Thoracic aorta (tissue), 2 donors: ENCODE measurements around the gene EP400. TPM values are rescaled to one million over a fixed set of nuclear protein-coding genes. Genes with fewer than 3 reads are reported as not detected.

Experiments used
- ATAC-seq: fragments of 150-250 bp; one replicate; pipeline ENCODE4 v1.8.0; 2017; ENCODE audit warnings: low read depth; ENCODE audit not compliant: insufficient number of reproducible peaks, low FRiP score
- DNase-seq: peaks from one replicate; pipeline ENCODE4 v3.0.0-alpha.2; 2020; ENCODE audit warnings: low spot score
- H3K27ac ChIP-seq, 2 donors: fragments of 200-600 bp; sonication (generic); 1 replicate in 1 of 2; 2 replicates in 1 of 2; pipeline ENCODE4 v1.5.1; 2016; ENCODE audit warnings: mild to moderate bottlenecking in 2 of 2, moderate library complexity in 2 of 2
- H3K27me3 ChIP-seq: fragments of 200-600 bp; sonication (generic); replicated peaks from 2 replicates; pipeline ENCODE4 v1.6.0; 2016; ENCODE audit warnings: mild to moderate bottlenecking; ENCODE audit not compliant: insufficient read depth
- H3K36me3 ChIP-seq: fragments of 200-600 bp; sonication (generic); one replicate; pipeline ENCODE4 v1.5.1; 2016
- H3K4me1 ChIP-seq, 2 donors: fragments of 200-600 bp; sonication (generic); 1 replicate in 1 of 2; 2 replicates in 1 of 2; pipeline versions ENCODE4 v1.5.1 to v1.6.0; 2016; ENCODE audit warnings: low read depth in 2 of 2, mild to moderate bottlenecking in 1 of 2; ENCODE audit not compliant: control insufficient read depth in 1 of 2
- H3K4me3 ChIP-seq: fragments of 200-600 bp; sonication (generic); 2 replicates; pipeline ENCODE4 v1.5.1; 2016; ENCODE audit warnings: mild to moderate bottlenecking
- H3K9me3 ChIP-seq: fragments of 200-600 bp; sonication (generic); 2 replicates; pipeline ENCODE4 v1.5.1; 2016
- total RNA-seq, 2 donors: library from RNA; depleted of rRNA; stranded (reverse); fragments of >200 nt; gene quantifications; one replicate each; pipeline versions ENCODE4 v1.1.0 to v1.2.3, GENCODE V29; 2016
- TF ChIP-seq, protein P1 (sequence below): fragments of 200-600 bp; sonication (generic); IDR thresholded peaks from one replicate; pipeline ENCODE4 v1.5.1; 2019; ENCODE audit warnings: antibody characterized with exemption

EP400 gene
- total RNA-seq, 2 donors from 2014 or later, result 20.2 to 47.3 TPM

DNA sequence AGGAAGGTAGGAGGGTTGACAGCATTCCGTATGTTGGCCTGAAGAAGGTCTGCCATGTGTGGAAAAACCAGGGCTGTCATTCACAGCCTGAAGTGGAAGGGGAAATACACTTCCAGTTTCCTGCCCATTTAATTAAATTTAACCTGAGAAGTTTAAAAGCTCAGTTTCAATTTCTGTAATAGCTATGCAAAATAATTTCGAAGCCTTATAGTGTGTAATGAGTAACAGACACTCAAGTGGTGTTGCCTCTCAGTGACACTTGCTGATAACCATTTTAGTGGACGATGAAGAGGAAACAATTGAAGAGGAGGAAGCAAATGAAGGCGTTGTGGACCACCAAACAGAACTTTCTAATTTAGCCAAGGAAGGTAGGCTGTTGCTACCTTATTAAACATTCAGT is 44.8 kb downstream of the EP400 start:
- Histone ChIP-seq H3K27me3 (no peaks in the 10 kb centered on the region), H3K9me3 (no peaks in the 10 kb centered on the region), H3K4me1 (no peaks in the 10 kb centered on the region), H3K36me3 (peaks cover 48% of the 10 kb centered on the region), H3K4me3 (no peak overlapping the region), H3K27ac (no peak overlapping the region)
- TF ChIP-seq, protein P1, sequence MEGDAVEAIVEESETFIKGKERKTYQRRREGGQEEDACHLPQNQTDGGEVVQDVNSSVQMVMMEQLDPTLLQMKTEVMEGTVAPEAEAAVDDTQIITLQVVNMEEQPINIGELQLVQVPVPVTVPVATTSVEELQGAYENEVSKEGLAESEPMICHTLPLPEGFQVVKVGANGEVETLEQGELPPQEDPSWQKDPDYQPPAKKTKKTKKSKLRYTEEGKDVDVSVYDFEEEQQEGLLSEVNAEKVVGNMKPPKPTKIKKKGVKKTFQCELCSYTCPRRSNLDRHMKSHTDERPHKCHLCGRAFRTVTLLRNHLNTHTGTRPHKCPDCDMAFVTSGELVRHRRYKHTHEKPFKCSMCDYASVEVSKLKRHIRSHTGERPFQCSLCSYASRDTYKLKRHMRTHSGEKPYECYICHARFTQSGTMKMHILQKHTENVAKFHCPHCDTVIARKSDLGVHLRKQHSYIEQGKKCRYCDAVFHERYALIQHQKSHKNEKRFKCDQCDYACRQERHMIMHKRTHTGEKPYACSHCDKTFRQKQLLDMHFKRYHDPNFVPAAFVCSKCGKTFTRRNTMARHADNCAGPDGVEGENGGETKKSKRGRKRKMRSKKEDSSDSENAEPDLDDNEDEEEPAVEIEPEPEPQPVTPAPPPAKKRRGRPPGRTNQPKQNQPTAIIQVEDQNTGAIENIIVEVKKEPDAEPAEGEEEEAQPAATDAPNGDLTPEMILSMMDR, result no peak
- DNase-seq, result no peak
- no peak for ATAC-seq

- Histone ChIP-seq H3K4me1 (no peaks in the 10 kb centered on the region), H3K27me3 (no peaks in the 10 kb centered on the region), H3K27ac (no peak overlapping the region), H3K36me3 (peaks cover 6% of the 10 kb centered on the region), H3K9me3 (no peaks in the 10 kb centered on the region), H3K4me3 (no peak overlapping the region)
- TF ChIP-seq, protein P1, result no peak
- no peak for DNase-seq
- ATAC-seq, result no peak
These were observed 50.6 kb downstream of the EP400 start for GRCh38 chr12:132000286-132000872.

GRCh38 chr12:132003846-132004245 is 54.1 kb downstream of the EP400 start:
- no peak overlapping the region for H3K27ac ChIP-seq
- peaks cover 20% of the 10 kb centered on the region for H3K36me3 ChIP-seq
- ATAC-seq, result no peak
- DNase-seq, result no peak
- H3K9me3 ChIP-seq, result no peaks in the 10 kb centered on the region
- no peak overlapping the region for H3K4me3 ChIP-seq
- no peaks in the 10 kb centered on the region for H3K27me3 ChIP-seq
- TF ChIP-seq, protein P1, result no peak
- H3K4me1 ChIP-seq, result no peaks in the 10 kb centered on the region

DNA sequence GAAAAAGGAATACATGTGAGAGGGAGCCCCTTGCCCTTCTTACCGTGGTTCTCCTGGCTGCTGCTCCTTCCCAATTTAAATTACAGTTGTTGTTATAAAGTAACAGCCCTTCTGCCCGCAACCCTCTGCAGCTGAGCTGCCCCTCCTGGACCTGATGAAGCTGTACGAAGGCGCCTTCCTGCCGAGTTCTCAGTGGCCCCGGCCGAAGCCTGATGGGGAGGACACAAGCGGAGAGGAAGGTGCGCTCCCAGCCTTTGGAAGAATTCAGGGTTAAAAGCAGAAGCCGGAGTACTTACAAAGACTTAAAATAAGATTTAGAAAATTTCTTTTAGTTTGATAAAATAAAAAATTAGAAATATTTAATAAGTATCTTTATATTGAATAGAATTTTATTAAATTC is 55.2 kb downstream of the EP400 start:
- ATAC-seq, result no peak
- Histone ChIP-seq H3K4me1 (no peaks in the 10 kb centered on the region), H3K27ac (no peak overlapping the region), H3K9me3 (no peaks in the 10 kb centered on the region), H3K27me3 (no peaks in the 10 kb centered on the region), H3K36me3 (peaks cover 23% of the 10 kb centered on the region), H3K4me3 (no peak overlapping the region)
- DNase-seq, result no peak
- TF ChIP-seq, protein P1, result no peak

DNA sequence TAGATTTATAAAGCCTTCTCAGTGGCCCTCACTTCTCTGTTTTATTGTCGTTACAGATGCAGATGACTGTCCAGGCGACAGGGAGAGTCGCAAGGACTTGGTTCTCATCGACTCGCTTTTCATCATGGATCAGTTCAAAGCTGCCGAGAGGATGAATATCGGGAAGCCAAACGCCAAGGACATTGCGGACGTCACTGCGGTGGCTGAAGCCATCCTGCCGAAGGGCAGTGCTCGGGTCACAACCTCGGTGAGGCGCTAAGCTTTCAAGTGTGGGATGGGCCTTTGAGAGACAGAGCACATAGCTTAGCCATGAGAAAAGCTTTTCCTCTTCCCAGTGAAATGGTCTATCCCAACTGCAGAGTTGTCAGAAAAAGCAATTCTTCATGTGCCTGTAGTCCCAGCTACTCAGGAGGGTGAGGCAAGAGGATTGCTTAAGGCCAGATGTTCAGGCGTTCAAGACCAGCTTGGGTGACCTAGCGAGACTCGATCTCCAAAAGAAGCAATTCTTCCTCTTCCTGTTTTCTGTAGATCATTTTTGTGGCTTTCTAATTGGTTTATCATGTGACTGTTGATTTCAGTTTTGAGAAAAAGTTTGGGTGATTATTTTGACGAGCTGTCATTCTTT is 56.4 kb downstream of the EP400 start:
- Histone ChIP-seq H3K27ac (no peak overlapping the region), H3K4me3 (no peak overlapping the region), H3K27me3 (no peaks in the 10 kb centered on the region), H3K4me1 (no peaks in the 10 kb centered on the region), H3K9me3 (no peaks in the 10 kb centered on the region), H3K36me3 (peaks cover 27% of the 10 kb centered on the region)
- ATAC-seq, result no peak
- TF ChIP-seq, protein P1, result no peak
- no peak for DNase-seq
